HG03108 (cell line): ENCODE data around the gene TMEM164.

Experiments
- ATAC-seq: cut with Tn5 transposase; IDR thresholded peaks from one replicate; pipeline ENCODE4 v1.9.1; 2021; ENCODE audit warnings: moderate library complexity; ENCODE audit not compliant: unreplicated experiment

Gene TMEM164

GRCh38 chrX:110066488-110067225 lies 63.7 kb downstream of the TMEM164 start:
- ATAC-seq = no peak

GRCh38 chrX:110070970-110071369 lies 68.1 kb downstream of the TMEM164 start:
- no peak for ATAC-seq

- no peak for ATAC-seq
Measured at GRCh38 chrX:110081320-110081719, 78.4 kb downstream of the TMEM164 start.

- no peak for ATAC-seq
Measured at GRCh38 chrX:110081740-110082139, 78.8 kb downstream of the TMEM164 start.

GRCh38 chrX:110082161-110082560 lies 79.2 kb downstream of the TMEM164 start:
- no peak for ATAC-seq

GRCh38 chrX:110086162-110086915 lies 83.4 kb downstream of the TMEM164 start:
- ATAC-seq = no peak

GRCh38 chrX:110086916-110087484 lies 84.1 kb downstream of the TMEM164 start:
- ATAC-seq = no peak

GRCh38 chrX:110087485-110088356 lies 84.8 kb downstream of the TMEM164 start:
- ATAC-seq = no peak

- no peak for ATAC-seq
Measured at GRCh38 chrX:110089656-110090403, 86.9 kb downstream of the TMEM164 start.

- no peak for ATAC-seq
Measured at GRCh38 chrX:110097920-110098319, 95.0 kb downstream of the TMEM164 start.

- no peak for ATAC-seq
Measured at GRCh38 chrX:110103344-110103743, 100.4 kb downstream of the TMEM164 start.

- no peak for ATAC-seq
Measured at GRCh38 chrX:110104078-110104477, 101.2 kb downstream of the TMEM164 start.

- no peak for ATAC-seq
Measured at GRCh38 chrX:110108381-110108821, 105.5 kb downstream of the TMEM164 start.

GRCh38 chrX:110114260-110114776 lies 111.4 kb downstream of the TMEM164 start:
- ATAC-seq = no peak

- no peak for ATAC-seq
Measured at GRCh38 chrX:110116066-110116980, 113.4 kb downstream of the TMEM164 start.

GRCh38 chrX:110118530-110118929 lies 115.6 kb downstream of the TMEM164 start:
- no peak for ATAC-seq

- ATAC-seq = no peak
Measured at GRCh38 chrX:110119480-110119879, 116.6 kb downstream of the TMEM164 start.

- no peak for ATAC-seq
Measured at GRCh38 chrX:110120025-110120424, 117.1 kb downstream of the TMEM164 start.

GRCh38 chrX:110123331-110123782 lies 120.4 kb downstream of the TMEM164 start:
- no peak for ATAC-seq
